Activated CD8-positive, alpha-beta memory T cell treated with anti-CD3 and anti-CD28 coated beads, Interleukin-2, amount 10 ng/mL, durations not matched to agents 7 days and 5 days (primary cell): Measurements from ENCODE around the gene RPGRIP1. TPM values are rescaled to one million over a fixed set of nuclear protein-coding genes. Genes with fewer than 3 reads are reported as not detected.
"Not testable (repeated sequence)": the region's sequence is repeated elsewhere in the genome, so short reads cannot be mapped to it uniquely, and the experiment has no call there.

Source experiments
- ATAC-seq: fragments of 150-1000 bp; cut with Tn5 transposase; one replicate; pipeline ENCODE4 v1.10.0; 2021; ENCODE audit warnings: moderate library complexity
- CTCF ChIA-PET: fragments of 350-600 bp; sonication (Branson Sonifier 250); formaldehyde crosslinking; loops from one replicate; lab custom pipeline; 2021; ENCODE audit warnings: antibody characterized with exemption; lab: Charles Lee
- DNase-seq: peaks from one replicate; pipeline ENCODE4 v3.0.0-alpha.2; 2020
- H3K27ac Mint-ChIP-seq: one replicate; pipeline ENCODE4 v1.8.0; 2021; ENCODE audit warnings: mild to moderate bottlenecking, mixed read lengths
- H3K27me3 Mint-ChIP-seq: one replicate; pipeline ENCODE4 v1.8.0; 2021; ENCODE audit warnings: mixed read lengths
- H3K36me3 Mint-ChIP-seq: one replicate; pipeline ENCODE4 v1.8.0; 2021; ENCODE audit warnings: mild to moderate bottlenecking, mixed read lengths
- H3K4me1 Mint-ChIP-seq: one replicate; pipeline ENCODE4 v1.8.0; 2021; ENCODE audit warnings: mixed read lengths
- H3K4me3 Mint-ChIP-seq: one replicate; pipeline ENCODE4 v1.8.0; 2021; ENCODE audit warnings: mild to moderate bottlenecking, moderate library complexity, mixed read lengths
- H3K9me3 Mint-ChIP-seq: one replicate; pipeline ENCODE4 v1.8.0; 2022; ENCODE audit warnings: low read depth, mixed read lengths
- total RNA-seq, 2 experiments: library from RNA; stranded (reverse); gene quantifications; one replicate each; pipeline ENCODE4 v1.2.3, GENCODE V29; 2021

The RPGRIP1 gene
- total RNA-seq, 2 experiments from 2014 or later = not detected

DNA sequence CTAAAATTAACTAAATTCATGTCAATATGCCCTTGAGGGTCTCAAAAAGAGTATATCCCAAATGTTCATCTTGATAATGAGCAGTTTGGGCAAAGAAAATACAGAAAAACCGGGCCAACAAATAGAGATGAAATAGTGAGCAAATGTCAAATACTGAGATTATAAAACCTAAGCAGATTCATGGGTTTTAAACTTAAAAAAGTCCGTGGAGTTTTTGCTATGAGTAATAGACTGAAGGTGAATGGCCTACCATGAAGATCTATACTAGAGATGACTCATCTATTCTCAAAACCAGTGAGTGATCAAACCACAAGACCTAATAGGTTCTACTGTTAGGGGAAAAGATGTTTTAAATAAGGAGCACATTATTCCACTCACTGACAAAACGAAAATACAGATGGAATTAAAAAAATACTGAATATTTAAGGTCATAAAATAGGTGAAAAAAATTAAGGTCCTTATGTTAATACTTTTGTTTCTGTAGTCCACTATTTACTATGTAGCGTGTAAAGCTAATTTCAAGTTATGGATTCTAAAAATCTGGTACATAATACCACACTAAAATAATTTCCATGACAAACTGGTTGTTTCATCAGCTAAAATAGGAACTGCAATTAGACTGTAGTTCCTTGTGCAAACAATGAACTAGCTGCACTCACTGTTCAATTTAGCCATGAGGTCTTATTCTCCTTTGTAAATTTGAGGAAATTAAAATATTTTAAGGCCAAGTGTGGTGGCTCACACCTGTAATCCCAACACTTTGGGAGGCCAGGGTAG is 15.7 kb upstream of the RPGRIP1 start:
- no peak for DNase-seq

DNA sequence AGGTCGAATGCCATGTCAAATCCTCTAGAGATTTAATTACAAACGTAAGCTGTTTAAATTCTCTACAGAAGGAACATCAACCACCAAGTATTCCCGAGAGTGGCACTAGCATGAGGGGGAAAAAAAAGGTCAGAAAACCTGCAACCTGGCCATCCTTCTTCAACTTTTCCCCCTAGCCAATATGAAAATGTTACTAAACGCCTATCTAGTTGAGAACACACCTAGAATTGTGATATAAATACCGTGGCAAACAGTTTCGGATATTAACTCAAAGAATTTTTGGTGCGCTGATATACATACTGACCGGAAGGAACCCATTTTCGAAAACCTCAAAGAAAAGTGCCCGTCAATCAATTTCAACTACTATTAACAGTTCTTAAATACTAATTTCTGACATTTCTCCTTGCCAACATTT is 12.4 kb upstream of the RPGRIP1 start:
- H3K36me3 Mint-ChIP-seq = peaks cover 63% of the 10 kb centered on the region
- H3K27me3 Mint-ChIP-seq = no peaks in the 10 kb centered on the region

More for the DNA sequence above, 15.7 kb upstream of the RPGRIP1 start:
- Mint-ChIP-seq H3K36me3 (peaks cover 81% of the 10 kb centered on the region), H3K4me3 (peak overlapping the region; percentile 98), H3K27me3 (no peaks in the 10 kb centered on the region), H3K27ac (peak overlapping the region; percentile 100), H3K9me3 (no peaks in the 10 kb centered on the region), H3K4me1 (peaks cover 67% of the 10 kb centered on the region)
- CTCF ChIA-PET = interaction anchor here (0.9 to 1.7 kb wide), 4 partner anchors 8 to 33 kb away, joined by 3 to 12 read pairs (median 4); no protein-coding TSS in a partner anchor
- peak; percentile 73 for ATAC-seq

DNA sequence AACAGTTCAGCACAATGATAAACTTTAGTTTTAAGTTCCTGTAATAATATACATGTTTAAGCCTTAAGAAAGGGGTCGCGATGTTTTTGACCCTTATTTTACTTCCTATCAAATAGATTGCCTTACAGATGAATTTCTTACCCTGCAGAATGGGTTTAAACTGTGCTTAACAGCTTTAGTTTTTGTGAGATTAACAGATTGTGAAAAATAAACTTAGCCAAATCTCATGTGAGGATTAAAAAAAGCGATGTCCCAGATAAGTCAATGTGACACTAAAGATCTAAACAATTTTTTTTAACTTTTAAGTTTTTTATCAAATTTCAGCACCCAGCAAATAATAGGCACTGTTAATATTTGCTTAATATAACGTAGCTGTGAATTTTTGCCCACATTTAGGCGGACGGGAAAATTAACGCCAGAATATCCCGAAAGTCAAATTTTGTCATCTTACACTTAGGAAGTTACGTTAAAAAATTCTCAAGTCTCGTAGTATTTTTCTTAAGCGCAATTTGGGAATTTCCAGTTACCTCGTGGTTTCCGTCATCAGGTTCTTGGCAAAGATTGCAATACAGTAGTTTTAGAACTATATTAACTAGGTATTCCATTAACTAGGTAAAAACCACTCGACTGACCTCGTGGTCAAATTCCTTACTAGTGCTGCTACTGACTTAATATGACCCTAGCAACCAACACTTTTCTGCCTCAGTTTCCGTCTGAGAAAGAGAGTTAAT is 11.8 kb upstream of the RPGRIP1 start:
- Mint-ChIP-seq H3K4me3 (peak overlapping the region; percentile 98), H3K36me3 (peaks cover 57% of the 10 kb centered on the region), H3K4me1 (peaks cover 46% of the 10 kb centered on the region), H3K27ac (peak overlapping the region; percentile 100), H3K9me3 (no peaks in the 10 kb centered on the region), H3K27me3 (no peaks in the 10 kb centered on the region)
- CTCF ChIA-PET = interaction anchor here (1.1 to 1.6 kb wide), 3 partner anchors 11 to 188 kb away, joined by 3 to 5 read pairs (median 3); partner anchors contain the start of gene CHD8
- peak; percentile 31 for DNase-seq
- no peak for ATAC-seq

More for the DNA sequence above, 12.4 kb upstream of the RPGRIP1 start:
- CTCF ChIA-PET = interaction anchor here (1.0 to 1.6 kb wide), 4 partner anchors 10 to 189 kb away, joined by 3 to 5 read pairs (median 3); partner anchors contain the start of gene CHD8
- peak overlapping the region; percentile 100 for H3K27ac Mint-ChIP-seq
- H3K4me1 Mint-ChIP-seq = peaks cover 52% of the 10 kb centered on the region
- H3K9me3 Mint-ChIP-seq = no peaks in the 10 kb centered on the region
- no peak for ATAC-seq
- peak overlapping the region; percentile 98 for H3K4me3 Mint-ChIP-seq
- peak; percentile 9 for DNase-seq

GRCh38 chr14:21268617-21269251 is 11.1 kb upstream of the RPGRIP1 start:
- peak; percentile 61 for DNase-seq
- Mint-ChIP-seq H3K9me3 (no peaks in the 10 kb centered on the region), H3K4me1 (peaks cover 39% of the 10 kb centered on the region), H3K27ac (peak overlapping the region; percentile 100), H3K4me3 (peak overlapping the region; percentile 98), H3K27me3 (no peaks in the 10 kb centered on the region), H3K36me3 (peaks cover 50% of the 10 kb centered on the region)
- no peak for ATAC-seq
- CTCF ChIA-PET = interaction anchor here (1.1 to 1.6 kb wide), 3 partner anchors 12 to 188 kb away, joined by 3 to 5 read pairs (median 3); partner anchors contain the start of gene CHD8

DNA sequence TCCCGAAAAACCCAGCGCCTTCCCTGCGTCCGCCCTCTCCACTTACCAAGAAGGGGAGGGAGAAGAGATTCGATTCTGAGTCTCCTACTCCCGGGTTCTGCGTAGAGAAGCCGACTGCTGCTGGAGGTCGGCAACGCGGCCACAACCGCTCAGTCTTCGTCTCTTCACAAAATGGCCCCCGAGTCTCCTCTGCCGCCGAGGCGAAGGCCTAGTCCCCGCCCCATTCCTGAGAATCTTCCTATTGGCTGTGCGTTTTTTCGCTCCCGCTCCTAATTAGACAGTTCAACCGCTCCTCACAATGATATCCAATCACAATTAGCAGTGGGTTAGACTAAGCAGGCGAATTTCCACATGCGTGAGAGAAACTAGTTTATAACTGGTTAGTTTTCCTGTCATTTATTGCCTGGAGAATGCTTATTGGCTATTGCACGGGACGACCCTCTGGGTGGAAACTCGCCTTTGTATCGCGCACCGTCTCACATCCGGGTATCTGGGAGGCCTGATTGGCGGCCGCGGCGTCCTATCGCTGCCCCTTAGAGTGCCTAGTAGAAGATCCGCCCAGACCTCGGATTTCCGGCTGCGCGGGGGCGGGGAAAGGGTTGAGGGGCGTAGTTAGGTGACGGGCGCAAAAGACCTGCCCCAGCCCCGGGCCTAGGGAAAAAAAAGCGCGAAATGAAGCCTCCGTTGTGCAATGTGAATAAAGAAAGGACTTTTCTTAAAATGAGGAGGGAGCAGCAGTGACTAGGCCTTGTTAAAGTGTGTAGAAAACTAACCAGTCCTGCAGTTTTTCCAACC is 10.4 kb upstream of the RPGRIP1 start, which contains the start of gene HNRNPC:
TSS of gene HNRNPC (minus strand) at position 191 of the 795 bp plus-strand sequence. CDS start 35,249 bp downstream, outside the sequence.
- peaks cover 43% of the 10 kb centered on the region for H3K36me3 Mint-ChIP-seq
- CTCF ChIA-PET = interaction anchor here (0.6 kb wide), 1 partner anchor 246 kb away, joined by 3 read pairs; no protein-coding TSS in a partner anchor
- no peaks in the 10 kb centered on the region for H3K27me3 Mint-ChIP-seq
- ATAC-seq (peak; percentile 90), DNase-seq (peak; percentile 100)
- H3K9me3 Mint-ChIP-seq = no peaks in the 10 kb centered on the region
- peaks cover 32% of the 10 kb centered on the region for H3K4me1 Mint-ChIP-seq
- peak within 1 kb of the TSS; percentile 98 for H3K4me3 Mint-ChIP-seq
- peak within 1 kb of the TSS; percentile 100 for H3K27ac Mint-ChIP-seq

- CTCF ChIA-PET, H3K27ac Mint-ChIP-seq, H3K27me3 Mint-ChIP-seq, ATAC-seq, H3K4me3 Mint-ChIP-seq, H3K9me3 Mint-ChIP-seq: not testable (repeated sequence)
- Mint-ChIP-seq H3K36me3 (peaks cover 15% of the 10 kb centered on the region), H3K4me1 (peaks cover 10% of the 10 kb centered on the region)
- DNase-seq = peak; percentile 15
These were observed 7.2 kb upstream of the RPGRIP1 start for GRCh38 chr14:21272661-21273060.

GRCh38 chr14:21275261-21275858 is 4.5 kb upstream of the RPGRIP1 start:
- Mint-ChIP-seq H3K4me3 (no peak overlapping the region), H3K27me3 (no peaks in the 10 kb centered on the region), H3K36me3 (no peaks in the 10 kb centered on the region), H3K4me1 (peaks cover 4% of the 10 kb centered on the region), H3K27ac (no peak overlapping the region), H3K9me3 (no peaks in the 10 kb centered on the region)
- CTCF ChIA-PET = interaction anchor here (0.7 kb wide), 1 partner anchor 933 kb away, joined by 3 read pairs; no protein-coding TSS in a partner anchor
- DNase-seq (peak; percentile 19), ATAC-seq (no peak)

- peaks cover under 1% of the 10 kb centered on the region for H3K27me3 Mint-ChIP-seq
- DNase-seq = no peak
- H3K27ac Mint-ChIP-seq = no peak overlapping the region
- no peak overlapping the region for H3K4me3 Mint-ChIP-seq
- no peaks in the 10 kb centered on the region for H3K36me3 Mint-ChIP-seq
- CTCF ChIA-PET = no interaction called here
- H3K4me1 Mint-ChIP-seq = peaks cover 3% of the 10 kb centered on the region
- no peaks in the 10 kb centered on the region for H3K9me3 Mint-ChIP-seq
- ATAC-seq = no peak
These were observed 1.3 kb upstream of the RPGRIP1 start for GRCh38 chr14:21278632-21279031.

DNA sequence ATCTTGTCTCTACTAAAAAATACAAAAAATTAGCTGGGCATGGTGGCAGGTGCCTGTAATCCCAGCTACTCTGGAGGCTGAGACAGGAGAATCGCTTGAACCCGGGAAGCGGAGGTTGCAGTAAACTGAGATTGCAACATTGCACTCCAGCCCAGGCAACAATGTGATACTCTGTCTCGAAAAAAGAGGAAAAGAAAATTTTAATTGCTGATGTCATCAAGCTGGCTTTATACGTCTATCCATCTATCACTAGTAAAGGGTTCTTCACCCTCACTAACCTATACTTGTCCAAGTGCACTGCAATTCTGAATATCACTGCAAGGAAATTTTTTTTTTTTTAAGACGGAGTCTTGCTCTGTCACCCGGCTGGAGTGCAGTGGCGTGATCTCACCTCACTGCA is 2.0 kb downstream of the RPGRIP1 start:
- H3K9me3 Mint-ChIP-seq, H3K4me1 Mint-ChIP-seq, H3K27ac Mint-ChIP-seq, H3K4me3 Mint-ChIP-seq, H3K36me3 Mint-ChIP-seq, ATAC-seq, CTCF ChIA-PET, DNase-seq: not testable (repeated sequence)
- peaks cover 19% of the 10 kb centered on the region for H3K27me3 Mint-ChIP-seq

- peaks cover 19% of the 10 kb centered on the region for H3K27me3 Mint-ChIP-seq
- ATAC-seq, DNase-seq, H3K27ac Mint-ChIP-seq, H3K4me3 Mint-ChIP-seq, H3K9me3 Mint-ChIP-seq, H3K36me3 Mint-ChIP-seq, CTCF ChIA-PET, H3K4me1 Mint-ChIP-seq: not testable (repeated sequence)
These were observed 6.6 kb downstream of the RPGRIP1 start for GRCh38 chr14:21286516-21286915.

- Mint-ChIP-seq H3K4me3 (no peak overlapping the region), H3K36me3 (no peaks in the 10 kb centered on the region), H3K27ac (no peak overlapping the region), H3K4me1 (no peaks in the 10 kb centered on the region), H3K9me3 (no peaks in the 10 kb centered on the region), H3K27me3 (peaks cover 19% of the 10 kb centered on the region)
- CTCF ChIA-PET = no interaction called here
- DNase-seq (no peak), ATAC-seq (no peak)
These were observed 7.3 kb downstream of the RPGRIP1 start for GRCh38 chr14:21287168-21287567.

- not testable (repeated sequence) for H3K4me3 Mint-ChIP-seq, H3K27me3 Mint-ChIP-seq, DNase-seq, H3K36me3 Mint-ChIP-seq, H3K9me3 Mint-ChIP-seq, H3K27ac Mint-ChIP-seq, H3K4me1 Mint-ChIP-seq, ATAC-seq
- CTCF ChIA-PET = interaction anchor here (0.7 to 1.2 kb wide), 2 partner anchors 16 to 49 kb away, joined by 3 read pairs; no protein-coding TSS in a partner anchor
These were observed 14.1 kb downstream of the RPGRIP1 start for GRCh38 chr14:21294026-21294425.
